ENCODE data around the gene SF3B4.
"Not testable (repeated sequence)": the region's sequence is repeated elsewhere in the genome, so short reads cannot be mapped to it uniquely, and the experiment has no call there.

The SF3B4 gene

GRCh38 chr1:149886396-149887195 lies 41.0 kb downstream of the SF3B4 start:
- peak; percentile 93 to 99 for DNase-seq

GRCh38 chr1:149886121-149886395 lies 41.5 kb downstream of the SF3B4 start:
- not testable (repeated sequence) for DNase-seq

GRCh38 chr1:149885339-149886120 lies 42.1 kb downstream of the SF3B4 start:
- DNase-seq, result peak; percentile 58 to 72

- DNase-seq, result peak; percentile 46 to 69
Measured at GRCh38 chr1:149884433-149885338, 42.9 kb downstream of the SF3B4 start.

- no peak for DNase-seq
Measured at GRCh38 chr1:149883598-149884247, 43.9 kb downstream of the SF3B4 start.

- DNase-seq, result no peak
Measured at GRCh38 chr1:149881876-149882275, 45.7 kb downstream of the SF3B4 start.

- no peak for DNase-seq
Measured at GRCh38 chr1:149879556-149879955, 48.0 kb downstream of the SF3B4 start.

GRCh38 chr1:149877211-149877946 lies 50.2 kb downstream of the SF3B4 start:
- no peak for DNase-seq

All from NCI-H524 (cell line).